GM12865 (cell line): Measurements from ENCODE around the gene SPATC1L.
A peak's percentile ranks its signal among the peaks of the same experiment; 100 is the strongest.

Experiments
- DNase-seq: peaks from one replicate; pipeline ENCODE4 v3.0.0; 2010; ENCODE audit warnings: low read depth
- H3K4me3 ChIP-seq: 2 replicates; pipeline ENCODE4 v1.5.1; 2011; ENCODE audit warnings: mild to moderate bottlenecking, low read depth, low read length, control low read depth
- CTCF ChIP-seq: IDR thresholded peaks from 2 replicates; pipeline ENCODE4 v1.5.1; 2011; ENCODE audit warnings: low read length, control low read depth, low read depth, inconsistent platforms; ENCODE audit not compliant: insufficient read depth; ENCODE audit errors: missing control alignments

SPATC1L gene

GRCh38 chr21:46168659-46169386 is 15.4 kb downstream of the SPATC1L start:
- no peak for TF ChIP-seq CTCF
- no peak overlapping the region for H3K4me3 ChIP-seq
- DNase-seq: no peak

- DNase-seq: no peak
- no peak for TF ChIP-seq CTCF
- H3K4me3 ChIP-seq: no peak overlapping the region
These were observed 16.0 kb downstream of the SPATC1L start for GRCh38 chr21:46168238-46168637.

GRCh38 chr21:46165098-46165497 is 19.2 kb downstream of the SPATC1L start:
- no peak for DNase-seq
- TF ChIP-seq CTCF: no peak
- no peak overlapping the region for H3K4me3 ChIP-seq

- TF ChIP-seq CTCF: no peak
- no peak for DNase-seq
- no peak overlapping the region for H3K4me3 ChIP-seq
These were observed 20.9 kb downstream of the SPATC1L start for GRCh38 chr21:46163380-46163779.

- H3K4me3 ChIP-seq: no peak overlapping the region
- no peak for DNase-seq
- TF ChIP-seq CTCF: no peak
These were observed 22.3 kb downstream of the SPATC1L start for GRCh38 chr21:46161633-46162592.

GRCh38 chr21:46160907-46161632 is 23.2 kb downstream of the SPATC1L start:
- DNase-seq: peak; percentile 1
- TF ChIP-seq CTCF: no peak
- no peak overlapping the region for H3K4me3 ChIP-seq
